Activated CD8-positive, alpha-beta memory T cell treated with anti-CD3 and anti-CD28 coated beads, Interleukin-2, amount 50 U/mL, for 24 hours (primary cell): ENCODE measurements around the gene LUC7L.
"Not testable (repeated sequence)": the region's sequence is repeated elsewhere in the genome, so short reads cannot be mapped to it uniquely, and the experiment has no call there.

ENCODE experiments used
- DNase-seq: peaks from one replicate; pipeline ENCODE4 v3.0.0-alpha.2; 2020; ENCODE audit errors: extremely low read depth

Gene LUC7L

DNA sequence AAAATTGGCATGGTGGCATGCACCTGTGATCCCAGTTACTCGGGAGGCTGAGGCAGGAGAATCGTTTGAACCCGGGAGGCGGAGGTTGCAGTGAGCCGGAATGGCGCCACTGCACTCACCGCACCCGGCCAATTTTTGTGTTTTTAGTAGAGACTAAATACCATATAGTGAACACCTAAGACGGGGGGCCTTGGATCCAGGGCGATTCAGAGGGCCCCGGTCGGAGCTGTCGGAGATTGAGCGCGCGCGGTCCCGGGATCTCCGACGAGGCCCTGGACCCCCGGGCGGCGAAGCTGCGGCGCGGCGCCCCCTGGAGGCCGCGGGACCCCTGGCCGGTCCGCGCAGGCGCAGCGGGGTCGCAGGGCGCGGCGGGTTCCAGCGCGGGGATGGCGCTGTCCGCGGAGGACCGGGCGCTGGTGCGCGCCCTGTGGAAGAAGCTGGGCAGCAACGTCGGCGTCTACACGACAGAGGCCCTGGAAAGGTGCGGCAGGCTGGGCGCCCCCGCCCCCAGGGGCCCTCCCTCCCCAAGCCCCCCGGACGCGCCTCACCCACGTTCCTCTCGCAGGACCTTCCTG lies 49.1 kb downstream of the LUC7L start, which contains the start of gene HBQ1:
Gene HBQ1 (plus strand): TSS at position 359 of the 575 bp plus-strand sequence. CDS start 28 bp downstream, at position 387.
- DNase-seq, result no peak

DNA sequence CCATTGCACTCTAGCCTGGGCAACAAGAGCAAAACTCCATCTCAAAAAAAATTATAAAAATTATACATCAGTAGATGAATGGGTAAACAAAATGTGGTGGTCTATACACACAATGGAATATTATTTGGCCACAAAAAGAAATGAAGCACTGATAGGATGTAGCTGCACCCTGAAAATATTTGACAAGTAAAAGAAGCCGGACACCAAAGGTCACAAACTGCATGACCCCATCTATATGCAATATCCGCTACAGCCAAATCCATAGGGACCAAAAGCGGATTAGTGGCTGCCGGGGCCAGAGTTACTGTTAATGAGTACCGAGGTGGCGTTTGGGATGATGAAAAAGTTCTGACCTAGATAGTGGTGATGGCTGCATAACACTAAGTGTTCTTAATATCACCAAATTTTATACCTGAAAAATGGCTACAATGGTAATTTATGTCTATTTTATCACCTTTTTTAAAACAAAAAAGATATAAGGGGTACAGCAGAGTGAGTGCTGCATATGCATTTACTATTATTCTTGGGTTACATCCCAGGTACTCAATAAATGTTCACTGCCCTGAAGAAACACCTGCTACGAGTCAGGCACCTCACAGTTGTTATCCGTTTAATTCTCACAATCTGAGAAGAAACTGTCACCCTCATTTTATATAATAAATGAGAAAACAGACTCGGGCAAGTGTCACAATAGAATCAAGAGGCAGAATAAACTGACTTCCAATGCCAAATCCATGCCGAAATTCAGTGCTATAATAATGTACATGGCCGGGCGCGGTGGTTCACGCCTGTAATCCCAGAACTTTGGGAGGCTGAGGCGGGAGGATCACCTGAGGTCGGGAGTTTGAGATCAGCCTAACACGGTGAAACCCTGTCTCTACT lies 49.8 kb downstream of the LUC7L start:
- DNase-seq, result no peak

DNA sequence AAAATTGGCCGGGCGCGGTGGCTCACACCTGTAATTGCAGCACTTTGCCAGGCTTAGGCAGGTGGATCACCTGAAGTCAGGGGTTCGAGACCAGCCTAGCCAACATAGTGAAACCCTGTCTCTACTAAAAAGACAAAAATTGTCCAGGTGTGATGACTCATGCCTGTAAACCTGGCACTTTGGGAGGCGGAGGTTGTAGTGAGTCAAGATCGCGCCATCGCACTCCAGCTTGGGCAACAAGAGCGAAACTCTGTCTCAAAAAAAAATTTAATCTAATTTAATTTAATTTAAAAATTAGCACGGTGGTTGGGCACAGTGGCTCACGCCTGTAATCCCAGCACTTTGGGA lies 50.6 kb downstream of the LUC7L start:
- no peak for DNase-seq

DNA sequence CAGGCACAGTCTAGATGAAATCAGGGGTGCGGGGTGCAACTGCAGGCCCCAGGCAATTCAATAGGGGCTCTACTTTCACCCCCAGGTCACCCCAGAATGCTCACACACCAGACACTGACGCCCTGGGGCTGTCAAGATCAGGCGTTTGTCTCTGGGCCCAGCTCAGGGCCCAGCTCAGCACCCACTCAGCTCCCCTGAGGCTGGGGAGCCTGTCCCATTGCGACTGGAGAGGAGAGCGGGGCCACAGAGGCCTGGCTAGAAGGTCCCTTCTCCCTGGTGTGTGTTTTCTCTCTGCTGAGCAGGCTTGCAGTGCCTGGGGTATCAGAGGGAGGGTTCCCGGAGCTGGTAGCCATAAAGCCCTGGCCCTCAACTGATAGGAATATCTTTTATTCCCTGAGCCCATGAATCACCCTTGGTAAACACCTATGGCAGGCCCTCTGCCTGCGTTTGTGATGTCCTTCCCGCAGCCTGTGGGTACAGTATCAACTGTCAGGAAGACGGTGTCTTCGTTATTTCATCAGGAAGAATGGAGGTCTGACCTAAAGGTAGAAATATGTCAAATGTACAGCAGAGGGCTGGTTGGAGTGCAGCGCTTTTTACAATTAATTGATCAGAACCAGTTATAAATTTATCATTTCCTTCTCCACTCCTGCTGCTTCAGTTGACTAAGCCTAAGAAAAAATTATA lies 51.1 kb downstream of the LUC7L start:
- no peak for DNase-seq

DNA sequence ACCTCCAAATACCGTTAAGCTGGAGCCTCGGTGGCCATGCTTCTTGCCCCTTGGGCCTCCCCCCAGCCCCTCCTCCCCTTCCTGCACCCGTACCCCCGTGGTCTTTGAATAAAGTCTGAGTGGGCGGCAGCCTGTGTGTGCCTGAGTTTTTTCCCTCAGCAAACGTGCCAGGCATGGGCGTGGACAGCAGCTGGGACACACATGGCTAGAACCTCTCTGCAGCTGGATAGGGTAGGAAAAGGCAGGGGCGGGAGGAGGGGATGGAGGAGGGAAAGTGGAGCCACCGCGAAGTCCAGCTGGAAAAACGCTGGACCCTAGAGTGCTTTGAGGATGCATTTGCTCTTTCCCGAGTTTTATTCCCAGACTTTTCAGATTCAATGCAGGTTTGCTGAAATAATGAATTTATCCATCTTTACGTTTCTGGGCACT lies 51.8 kb downstream of the LUC7L start:
- DNase-seq, result no peak

DNA sequence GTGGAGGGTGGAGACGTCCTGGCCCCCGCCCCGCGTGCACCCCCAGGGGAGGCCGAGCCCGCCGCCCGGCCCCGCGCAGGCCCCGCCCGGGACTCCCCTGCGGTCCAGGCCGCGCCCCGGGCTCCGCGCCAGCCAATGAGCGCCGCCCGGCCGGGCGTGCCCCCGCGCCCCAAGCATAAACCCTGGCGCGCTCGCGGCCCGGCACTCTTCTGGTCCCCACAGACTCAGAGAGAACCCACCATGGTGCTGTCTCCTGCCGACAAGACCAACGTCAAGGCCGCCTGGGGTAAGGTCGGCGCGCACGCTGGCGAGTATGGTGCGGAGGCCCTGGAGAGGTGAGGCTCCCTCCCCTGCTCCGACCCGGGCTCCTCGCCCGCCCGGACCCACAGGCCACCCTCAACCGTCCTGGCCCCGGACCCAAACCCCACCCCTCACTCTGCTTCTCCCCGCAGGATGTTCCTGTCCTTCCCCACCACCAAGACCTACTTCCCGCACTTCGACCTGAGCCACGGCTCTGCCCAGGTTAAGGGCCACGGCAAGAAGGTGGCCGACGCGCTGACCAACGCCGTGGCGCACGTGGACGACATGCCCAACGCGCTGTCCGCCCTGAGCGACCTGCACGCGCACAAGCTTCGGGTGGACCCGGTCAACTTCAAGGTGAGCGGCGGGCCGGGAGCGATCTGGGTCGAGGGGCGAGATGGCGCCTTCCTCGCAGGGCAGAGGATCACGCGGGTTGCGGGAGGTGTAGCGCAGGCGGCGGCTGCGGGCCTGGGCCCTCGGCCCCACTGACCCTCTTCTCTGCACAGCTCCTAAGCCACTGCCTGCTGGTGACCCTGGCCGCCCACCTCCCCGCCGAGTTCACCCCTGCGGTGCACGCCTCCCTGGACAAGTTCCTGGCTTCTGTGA lies 52.5 kb downstream of the LUC7L start, which contains the start of gene HBA1:
Gene HBA1 (plus strand): TSS at position 204 of the 906 bp plus-strand sequence. CDS start 37 bp downstream, at position 241.
- not testable (repeated sequence) for DNase-seq

DNA sequence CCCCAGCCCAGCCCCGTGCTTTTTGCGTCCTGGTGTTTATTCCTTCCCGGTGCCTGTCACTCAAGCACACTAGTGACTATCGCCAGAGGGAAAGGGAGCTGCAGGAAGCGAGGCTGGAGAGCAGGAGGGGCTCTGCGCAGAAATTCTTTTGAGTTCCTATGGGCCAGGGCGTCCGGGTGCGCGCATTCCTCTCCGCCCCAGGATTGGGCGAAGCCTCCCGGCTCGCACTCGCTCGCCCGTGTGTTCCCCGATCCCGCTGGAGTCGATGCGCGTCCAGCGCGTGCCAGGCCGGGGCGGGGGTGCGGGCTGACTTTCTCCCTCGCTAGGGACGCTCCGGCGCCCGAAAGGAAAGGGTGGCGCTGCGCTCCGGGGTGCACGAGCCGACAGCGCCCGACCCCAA lies 53.2 kb downstream of the LUC7L start:
- not testable (repeated sequence) for DNase-seq

DNA sequence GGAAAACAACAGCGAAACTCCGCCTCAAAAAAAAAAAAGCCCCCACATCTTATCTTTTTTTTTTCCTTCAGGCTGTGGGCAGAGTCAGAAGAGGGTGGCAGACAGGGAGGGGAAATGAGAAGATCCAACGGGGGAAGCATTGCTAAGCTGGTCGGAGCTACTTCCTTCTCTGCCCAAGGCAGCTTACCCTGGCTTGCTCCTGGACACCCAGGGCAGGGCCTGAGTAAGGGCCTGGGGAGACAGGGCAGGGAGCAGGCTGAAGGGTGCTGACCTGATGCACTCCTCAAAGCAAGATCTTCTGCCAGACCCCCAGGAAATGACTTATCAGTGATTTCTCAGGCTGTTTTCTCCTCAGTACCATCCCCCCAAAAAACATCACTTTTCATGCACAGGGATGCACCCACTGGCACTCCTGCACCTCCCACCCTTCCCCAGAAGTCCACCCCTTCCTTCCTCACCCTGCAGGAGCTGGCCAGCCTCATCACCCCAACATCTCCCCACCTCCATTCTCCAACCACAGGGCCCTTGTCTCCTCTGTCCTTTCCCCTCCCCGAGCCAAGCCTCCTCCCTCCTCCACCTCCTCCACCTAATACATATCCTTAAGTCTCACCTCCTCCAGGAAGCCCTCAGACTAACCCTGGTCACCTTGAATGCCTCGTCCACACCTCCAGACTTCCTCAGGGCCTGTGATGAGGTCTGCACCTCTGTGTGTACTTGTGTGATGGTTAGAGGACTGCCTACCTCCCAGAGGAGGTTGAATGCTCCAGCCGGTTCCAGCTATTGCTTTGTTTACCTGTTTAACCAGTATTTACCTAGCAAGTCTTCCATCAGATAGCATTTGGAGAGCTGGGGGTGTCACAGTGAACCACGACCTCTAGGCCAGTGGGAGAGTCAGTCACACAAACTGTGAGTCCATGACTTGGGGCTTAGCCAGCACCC lies 54.0 kb downstream of the LUC7L start:
- DNase-seq, result no peak

DNA sequence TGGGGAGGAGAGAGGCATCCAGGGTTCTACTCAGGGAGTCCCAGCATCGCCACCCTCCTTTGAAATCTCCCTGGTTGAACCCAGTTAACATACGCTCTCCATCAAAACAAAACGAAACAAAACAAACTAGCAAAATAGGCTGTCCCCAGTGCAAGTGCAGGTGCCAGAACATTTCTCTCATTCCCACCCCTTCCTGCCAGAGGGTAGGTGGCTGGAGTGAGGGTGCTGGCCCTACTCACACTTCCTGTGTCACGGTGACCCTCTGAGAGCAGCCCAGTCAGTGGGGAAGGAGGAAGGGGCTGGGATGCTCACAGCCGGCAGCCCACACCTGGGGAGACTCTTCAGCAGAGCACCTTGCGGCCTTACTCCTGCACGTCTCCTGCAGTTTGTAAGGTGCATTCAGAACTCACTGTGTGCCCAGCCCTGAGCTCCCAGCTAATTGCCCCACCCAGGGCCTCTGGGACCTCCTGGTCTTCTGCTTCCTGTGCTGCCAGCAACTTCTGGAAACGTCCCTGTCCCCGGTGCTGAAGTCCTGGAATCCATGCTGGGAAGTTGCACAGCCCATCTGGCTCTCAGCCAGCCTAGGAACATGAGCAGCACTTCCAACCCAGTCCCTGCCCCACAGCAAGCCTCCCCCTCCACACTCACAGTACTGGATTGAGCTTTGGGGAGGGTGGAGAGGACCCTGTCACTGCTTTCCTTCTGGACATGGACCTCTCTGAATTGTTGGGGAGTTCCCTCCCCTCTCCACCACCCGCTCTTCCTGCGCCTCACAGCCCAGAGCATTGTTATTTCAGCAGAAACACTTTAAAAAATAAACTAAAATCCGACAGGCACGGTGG lies 55.1 kb downstream of the LUC7L start:
- DNase-seq, result not testable (repeated sequence)

DNA sequence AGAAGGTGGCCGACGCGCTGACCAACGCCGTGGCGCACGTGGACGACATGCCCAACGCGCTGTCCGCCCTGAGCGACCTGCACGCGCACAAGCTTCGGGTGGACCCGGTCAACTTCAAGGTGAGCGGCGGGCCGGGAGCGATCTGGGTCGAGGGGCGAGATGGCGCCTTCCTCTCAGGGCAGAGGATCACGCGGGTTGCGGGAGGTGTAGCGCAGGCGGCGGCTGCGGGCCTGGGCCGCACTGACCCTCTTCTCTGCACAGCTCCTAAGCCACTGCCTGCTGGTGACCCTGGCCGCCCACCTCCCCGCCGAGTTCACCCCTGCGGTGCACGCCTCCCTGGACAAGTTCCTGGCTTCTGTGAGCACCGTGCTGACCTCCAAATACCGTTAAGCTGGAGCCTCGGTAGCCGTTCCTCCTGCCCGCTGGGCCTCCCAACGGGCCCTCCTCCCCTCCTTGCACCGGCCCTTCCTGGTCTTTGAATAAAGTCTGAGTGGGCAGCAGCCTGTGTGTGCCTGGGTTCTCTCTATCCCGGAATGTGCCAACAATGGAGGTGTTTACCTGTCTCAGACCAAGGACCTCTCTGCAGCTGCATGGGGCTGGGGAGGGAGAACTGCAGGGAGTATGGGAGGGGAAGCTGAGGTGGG lies 55.9 kb downstream of the LUC7L start:
- DNase-seq, result not testable (repeated sequence)

DNA sequence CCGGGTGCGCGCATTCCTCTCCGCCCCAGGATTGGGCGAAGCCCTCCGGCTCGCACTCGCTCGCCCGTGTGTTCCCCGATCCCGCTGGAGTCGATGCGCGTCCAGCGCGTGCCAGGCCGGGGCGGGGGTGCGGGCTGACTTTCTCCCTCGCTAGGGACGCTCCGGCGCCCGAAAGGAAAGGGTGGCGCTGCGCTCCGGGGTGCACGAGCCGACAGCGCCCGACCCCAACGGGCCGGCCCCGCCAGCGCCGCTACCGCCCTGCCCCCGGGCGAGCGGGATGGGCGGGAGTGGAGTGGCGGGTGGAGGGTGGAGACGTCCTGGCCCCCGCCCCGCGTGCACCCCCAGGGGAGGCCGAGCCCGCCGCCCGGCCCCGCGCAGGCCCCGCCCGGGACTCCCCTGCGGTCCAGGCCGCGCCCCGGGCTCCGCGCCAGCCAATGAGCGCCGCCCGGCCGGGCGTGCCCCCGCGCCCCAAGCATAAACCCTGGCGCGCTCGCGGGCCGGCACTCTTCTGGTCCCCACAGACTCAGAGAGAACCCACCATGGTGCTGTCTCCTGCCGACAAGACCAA lies 56.8 kb downstream of the LUC7L start, which contains the start of gene HBA2:
Gene HBA2 (plus strand): TSS at position 503 of the 568 bp plus-strand sequence. CDS start 37 bp downstream, at position 540.
- not testable (repeated sequence) for DNase-seq

DNA sequence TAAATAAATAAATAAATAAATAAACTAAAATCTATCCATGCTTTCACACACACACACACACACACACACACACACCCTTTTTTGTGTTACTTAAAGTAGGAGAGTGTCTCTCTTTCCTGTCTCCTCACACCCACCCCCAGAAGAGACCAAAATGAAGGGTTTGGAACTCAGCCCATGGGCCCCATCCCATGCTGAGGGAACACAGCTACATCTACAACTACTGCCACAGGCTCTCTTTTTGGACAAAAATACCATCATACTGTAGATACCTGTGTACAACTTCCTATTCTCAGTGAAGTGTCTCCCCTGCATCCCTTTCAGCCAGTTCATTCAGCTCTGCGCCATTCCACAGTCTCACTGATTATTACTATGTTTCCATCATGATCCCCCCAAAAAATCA lies 58.5 kb downstream of the LUC7L start:
- no peak for DNase-seq

DNA sequence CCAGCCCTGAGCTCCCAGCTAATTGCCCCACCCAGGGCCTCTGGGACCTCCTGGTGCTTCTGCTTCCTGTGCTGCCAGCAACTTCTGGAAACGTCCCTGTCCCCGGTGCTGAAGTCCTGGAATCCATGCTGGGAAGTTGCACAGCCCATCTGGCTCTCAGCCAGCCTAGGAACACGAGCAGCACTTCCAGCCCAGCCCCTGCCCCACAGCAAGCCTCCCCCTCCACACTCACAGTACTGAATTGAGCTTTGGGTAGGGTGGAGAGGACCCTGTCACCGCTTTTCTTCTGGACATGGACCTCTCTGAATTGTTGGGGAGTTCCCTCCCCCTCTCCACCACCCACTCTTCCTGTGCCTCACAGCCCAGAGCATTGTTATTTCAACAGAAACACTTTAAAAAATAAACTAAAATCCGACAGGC lies 59.2 kb downstream of the LUC7L start:
- not testable (repeated sequence) for DNase-seq

DNA sequence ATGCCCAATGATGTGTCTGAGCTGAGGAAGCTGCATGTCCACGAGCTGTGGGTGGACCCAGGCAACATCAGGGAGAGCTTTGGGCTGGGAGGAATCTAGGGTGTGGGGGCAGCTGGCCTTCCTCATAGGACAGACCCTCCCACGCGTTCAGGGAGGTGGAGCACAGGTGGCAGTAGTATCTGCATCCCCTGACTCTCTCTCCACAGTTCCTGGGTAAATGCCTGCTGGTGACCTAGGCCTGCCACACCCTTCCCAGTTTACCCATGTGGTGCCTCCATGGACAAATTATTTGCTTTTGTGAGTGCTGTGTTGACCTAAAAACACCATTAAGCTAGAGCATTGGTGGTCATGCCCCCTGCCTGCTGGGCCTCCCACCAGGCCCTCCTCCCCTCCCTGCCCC lies 60.2 kb downstream of the LUC7L start:
- no peak for DNase-seq

DNA sequence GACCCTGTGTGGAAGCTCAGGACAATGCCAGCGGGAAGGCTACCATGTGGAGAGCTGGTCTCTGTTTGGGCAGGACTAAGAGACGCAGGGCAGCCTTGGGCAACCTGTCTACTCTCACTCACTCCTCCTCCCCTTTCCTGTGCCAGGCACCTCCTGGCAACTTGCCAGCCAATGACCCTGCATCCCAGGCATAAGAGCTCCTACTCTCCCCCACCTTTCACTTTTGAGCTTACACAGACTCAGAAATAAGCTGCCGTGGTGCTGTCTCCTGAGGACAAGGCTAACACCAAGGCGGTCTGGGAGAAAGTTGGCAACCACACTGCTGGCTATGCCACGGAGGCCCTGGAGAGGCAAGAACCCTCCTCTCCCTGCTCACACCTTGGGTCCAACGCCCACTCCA lies 60.8 kb downstream of the LUC7L start:
- DNase-seq, result no peak

DNA sequence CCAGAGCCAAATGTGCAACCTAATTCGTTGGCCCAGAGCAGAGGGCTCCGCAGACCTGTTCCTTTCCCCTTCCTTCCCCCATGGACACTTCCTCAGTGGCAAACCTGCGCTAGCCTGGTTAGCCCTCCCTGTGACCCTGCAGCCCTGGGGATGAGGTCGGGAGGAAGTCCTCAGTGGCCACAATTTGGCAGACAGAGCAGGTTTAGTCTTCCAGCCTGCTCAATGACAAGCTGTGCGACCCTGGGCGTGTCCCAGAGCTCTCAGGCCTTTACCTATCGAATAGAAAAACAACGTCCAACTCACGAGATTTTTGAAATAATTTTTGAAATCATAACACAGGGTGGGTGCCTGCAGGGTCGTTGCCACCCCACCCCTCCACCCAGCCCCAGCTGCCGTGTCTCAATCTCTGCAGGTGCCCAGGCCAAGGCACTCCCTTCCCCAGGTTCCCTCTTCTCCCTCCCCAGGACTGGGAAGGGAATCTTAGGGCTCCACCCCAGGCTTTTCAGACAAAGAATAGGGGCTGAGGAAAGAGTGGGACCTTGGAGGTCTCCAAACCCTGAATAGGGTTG lies 62.0 kb downstream of the LUC7L start:
- DNase-seq, result no peak

DNA sequence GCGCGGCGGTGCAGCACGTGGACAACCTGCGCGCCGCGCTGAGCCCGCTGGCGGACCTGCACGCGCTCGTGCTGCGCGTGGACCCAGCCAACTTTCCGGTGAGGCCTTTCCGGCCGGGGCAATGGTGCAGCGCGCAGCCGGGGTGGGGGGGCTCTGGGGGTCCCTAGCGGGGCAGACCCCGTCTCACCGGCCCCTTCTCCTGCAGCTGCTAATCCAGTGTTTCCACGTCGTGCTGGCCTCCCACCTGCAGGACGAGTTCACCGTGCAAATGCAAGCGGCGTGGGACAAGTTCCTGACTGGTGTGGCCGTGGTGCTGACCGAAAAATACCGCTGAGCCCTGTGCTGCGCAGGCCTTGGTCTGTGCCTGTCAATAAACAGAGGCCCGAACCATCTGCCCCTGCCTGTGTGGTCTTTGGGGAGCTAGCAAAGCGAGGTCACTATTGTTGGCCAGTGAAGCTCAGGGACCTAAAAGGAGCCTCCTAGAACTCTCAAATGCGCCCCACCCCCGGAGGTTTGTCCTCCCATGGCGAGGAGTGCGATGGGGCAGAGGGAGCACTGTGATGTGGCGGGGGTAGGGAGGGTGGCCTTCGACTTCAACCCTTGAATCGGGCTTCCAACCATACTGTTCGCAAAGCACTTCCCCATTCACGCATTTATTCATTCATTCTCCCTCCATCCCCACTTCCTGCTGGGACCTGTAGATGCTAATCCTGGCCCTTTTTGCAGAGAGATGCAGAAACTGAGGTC lies 62.7 kb downstream of the LUC7L start:
- DNase-seq, result no peak
